ENCODE results near the gene ANKS1B. TPM values are rescaled to one million over a fixed set of nuclear protein-coding genes. Genes with fewer than 3 reads are reported as not detected.

ANKS1B gene
- polyA plus RNA-seq, 1 experiment, result 0.27 TPM

DNA sequence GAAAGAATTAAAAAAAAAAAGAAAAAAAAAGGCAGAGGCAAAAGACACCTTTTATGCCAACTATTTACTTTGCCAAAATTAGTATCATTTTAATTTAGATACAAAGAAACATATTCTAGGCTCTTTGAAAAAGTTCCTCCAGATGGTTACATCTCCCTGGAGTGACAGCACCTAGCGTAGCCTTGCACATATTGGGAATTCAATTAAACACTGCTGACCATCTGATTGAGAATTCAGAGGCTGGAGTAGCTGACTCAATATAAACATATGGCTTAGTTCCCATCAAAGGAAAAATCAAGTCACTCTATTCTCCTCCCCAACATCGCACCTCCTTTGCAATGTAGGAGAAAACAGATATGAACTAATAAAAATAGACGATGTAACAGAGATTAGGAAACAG, 36.4 kb downstream of the ANKS1B start:
- Histone ChIP-seq H3K4me3 (ENCODE audit: low read depth, low read length) (no peak overlapping the region), H3K36me3 (ENCODE audit: control insufficient read depth, insufficient read depth, low read length) (no peaks in the 10 kb centered on the region), H3K27me3 (ENCODE audit: control insufficient read depth, insufficient read depth, low read length) (no peaks in the 10 kb centered on the region)
- no peak for DNase-seq (ENCODE audit: low read depth)
- TF ChIP-seq, protein P1, sequence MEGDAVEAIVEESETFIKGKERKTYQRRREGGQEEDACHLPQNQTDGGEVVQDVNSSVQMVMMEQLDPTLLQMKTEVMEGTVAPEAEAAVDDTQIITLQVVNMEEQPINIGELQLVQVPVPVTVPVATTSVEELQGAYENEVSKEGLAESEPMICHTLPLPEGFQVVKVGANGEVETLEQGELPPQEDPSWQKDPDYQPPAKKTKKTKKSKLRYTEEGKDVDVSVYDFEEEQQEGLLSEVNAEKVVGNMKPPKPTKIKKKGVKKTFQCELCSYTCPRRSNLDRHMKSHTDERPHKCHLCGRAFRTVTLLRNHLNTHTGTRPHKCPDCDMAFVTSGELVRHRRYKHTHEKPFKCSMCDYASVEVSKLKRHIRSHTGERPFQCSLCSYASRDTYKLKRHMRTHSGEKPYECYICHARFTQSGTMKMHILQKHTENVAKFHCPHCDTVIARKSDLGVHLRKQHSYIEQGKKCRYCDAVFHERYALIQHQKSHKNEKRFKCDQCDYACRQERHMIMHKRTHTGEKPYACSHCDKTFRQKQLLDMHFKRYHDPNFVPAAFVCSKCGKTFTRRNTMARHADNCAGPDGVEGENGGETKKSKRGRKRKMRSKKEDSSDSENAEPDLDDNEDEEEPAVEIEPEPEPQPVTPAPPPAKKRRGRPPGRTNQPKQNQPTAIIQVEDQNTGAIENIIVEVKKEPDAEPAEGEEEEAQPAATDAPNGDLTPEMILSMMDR (IDR thresholded peaks at IDR 0.05; ENCODE audit: insufficient read depth, low read depth, low read length), result no peak
- CTCF ChIA-PET, result no interaction called here
- POLR2A ChIA-PET, result interaction anchor here (0.7 kb wide), 1 partner anchor 10 kb away, joined by 3 read pairs; no protein-coding TSS in a partner anchor

DNA sequence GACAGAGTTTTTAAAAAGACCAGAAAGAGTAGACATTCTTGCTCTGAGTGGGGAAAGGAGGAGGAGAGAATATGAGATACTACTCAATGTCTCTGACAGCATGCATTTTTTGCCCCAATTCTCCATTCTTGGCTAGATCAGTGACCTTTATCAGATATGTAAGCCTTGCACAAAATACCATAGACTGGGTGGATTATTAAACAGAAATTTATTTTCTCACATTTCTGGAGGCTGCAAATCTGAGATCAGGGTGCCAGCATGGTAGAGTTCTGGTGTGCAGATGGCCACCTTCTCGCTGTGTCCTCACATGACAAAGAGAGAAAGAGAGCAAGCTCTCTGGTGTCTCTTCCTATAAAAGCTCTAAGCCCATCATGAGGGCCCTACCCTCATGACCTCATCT, 38.6 kb downstream of the ANKS1B start:
- CTCF ChIA-PET, result no interaction called here
- no peak overlapping the region for H3K4me3 ChIP-seq (ENCODE audit: low read depth, low read length)
- TF ChIP-seq, protein P1 (IDR thresholded peaks at IDR 0.05; ENCODE audit: insufficient read depth, low read depth, low read length), result no peak
- POLR2A ChIA-PET, result no interaction called here
- H3K27me3 ChIP-seq (ENCODE audit: control insufficient read depth, insufficient read depth, low read length), result no peaks in the 10 kb centered on the region
- no peaks in the 10 kb centered on the region for H3K36me3 ChIP-seq (ENCODE audit: control insufficient read depth, insufficient read depth, low read length)
- DNase-seq (ENCODE audit: low read depth), result no peak

DNA sequence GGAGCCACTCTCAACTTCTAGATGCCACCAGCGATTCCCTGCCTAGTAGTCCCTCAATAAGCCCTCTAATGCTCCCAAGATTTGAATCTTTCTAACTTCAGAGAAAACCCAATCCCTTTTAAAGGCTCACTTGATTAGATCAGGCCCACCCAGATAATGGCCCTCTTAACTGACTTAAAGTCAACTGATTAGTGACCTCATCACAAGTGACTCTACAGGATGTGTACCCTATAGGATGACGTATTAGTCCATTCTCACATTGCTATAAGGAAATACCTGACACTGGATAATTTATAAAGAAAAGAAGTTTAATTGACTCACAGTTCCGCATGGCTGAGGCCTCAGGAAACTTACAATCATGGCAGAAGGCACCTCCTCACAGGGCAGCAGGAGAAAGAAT, 49.1 kb downstream of the ANKS1B start:
- Histone ChIP-seq H3K4me3 (ENCODE audit: low read depth, low read length) (no peak overlapping the region), H3K36me3 (ENCODE audit: control insufficient read depth, insufficient read depth, low read length) (no peaks in the 10 kb centered on the region), H3K27me3 (ENCODE audit: control insufficient read depth, insufficient read depth, low read length) (no peaks in the 10 kb centered on the region)
- TF ChIP-seq, protein P1 (IDR thresholded peaks at IDR 0.05; ENCODE audit: insufficient read depth, low read depth, low read length), result no peak
- POLR2A ChIA-PET, result no interaction called here
- CTCF ChIA-PET, result no interaction called here
- DNase-seq (ENCODE audit: low read depth), result no peak

DNA sequence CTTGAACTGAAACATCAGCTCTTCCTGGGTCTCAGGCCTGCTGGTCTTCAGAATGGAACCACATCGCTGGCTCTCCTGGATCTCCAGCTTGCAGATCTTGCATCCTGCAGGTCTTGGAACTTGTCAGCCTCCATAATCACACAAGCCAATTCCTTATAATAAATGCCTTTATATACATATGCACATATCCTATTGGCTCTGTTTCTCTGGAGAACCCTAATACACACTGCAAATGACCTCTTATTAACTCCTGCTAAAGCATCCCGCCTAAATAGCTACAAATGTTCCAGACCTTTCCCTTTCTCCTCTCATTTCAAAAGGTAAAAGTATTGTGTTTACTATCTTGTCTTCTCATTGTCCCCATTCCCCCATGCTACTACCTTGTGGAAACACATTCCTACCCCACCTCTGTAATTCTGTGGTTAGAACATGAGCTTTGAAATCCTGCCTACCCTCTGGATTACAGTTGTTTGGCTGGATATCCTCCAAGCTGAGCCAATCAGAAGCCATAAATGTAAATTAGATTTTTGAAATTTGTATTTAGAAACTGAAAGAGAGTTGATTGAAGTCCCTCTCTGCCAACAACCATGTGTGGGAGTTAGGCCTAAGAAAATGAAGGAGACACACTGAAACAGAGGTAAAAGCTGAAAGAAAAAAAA, 58.1 kb downstream of the ANKS1B start:
- no peak overlapping the region for H3K4me3 ChIP-seq (ENCODE audit: low read depth, low read length)
- POLR2A ChIA-PET, result no interaction called here
- no peak for DNase-seq (ENCODE audit: low read depth)
- CTCF ChIA-PET, result no interaction called here
- TF ChIP-seq, protein P1 (IDR thresholded peaks at IDR 0.05; ENCODE audit: insufficient read depth, low read depth, low read length), result no peak
- H3K36me3 ChIP-seq (ENCODE audit: control insufficient read depth, insufficient read depth, low read length), result no peaks in the 10 kb centered on the region
- H3K27me3 ChIP-seq (ENCODE audit: control insufficient read depth, insufficient read depth, low read length), result no peaks in the 10 kb centered on the region

DNA sequence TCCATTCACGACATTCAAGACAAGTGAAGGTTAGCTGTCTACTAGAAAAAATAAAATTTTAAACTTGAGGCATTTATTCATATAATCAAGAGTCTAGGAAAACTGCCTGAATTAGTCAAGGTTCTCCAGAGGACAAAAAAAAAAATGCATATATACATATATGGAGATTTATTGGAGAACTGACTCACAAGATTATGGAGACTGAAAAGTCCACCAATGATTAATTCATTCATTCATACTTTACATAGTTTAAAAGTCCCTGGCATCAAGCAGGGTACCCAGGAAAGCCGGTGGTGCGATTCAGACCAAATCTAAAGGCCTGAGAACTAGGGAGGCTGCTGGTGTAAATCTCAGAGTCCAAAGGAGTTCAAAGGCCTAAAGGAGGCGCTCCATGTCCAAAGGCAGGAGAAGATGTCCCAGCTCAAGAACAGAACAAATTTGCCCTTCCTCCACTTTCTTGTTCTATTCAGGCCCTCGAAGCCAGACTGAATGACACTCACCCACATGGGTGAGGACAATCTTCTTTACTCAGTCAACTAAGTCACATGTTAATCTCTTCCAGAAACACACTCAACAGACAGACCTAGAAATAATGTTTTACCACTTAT, 64.3 kb downstream of the ANKS1B start:
- POLR2A ChIA-PET, result no interaction called here
- Histone ChIP-seq H3K4me3 (ENCODE audit: low read depth, low read length) (no peak overlapping the region), H3K27me3 (ENCODE audit: control insufficient read depth, insufficient read depth, low read length) (no peaks in the 10 kb centered on the region), H3K36me3 (ENCODE audit: control insufficient read depth, insufficient read depth, low read length) (no peaks in the 10 kb centered on the region)
- no peak for DNase-seq (ENCODE audit: low read depth)
- TF ChIP-seq, protein P1 (IDR thresholded peaks at IDR 0.05; ENCODE audit: insufficient read depth, low read depth, low read length), result no peak
- CTCF ChIA-PET, result no interaction called here
